MM.1S (cell line): ENCODE measurements around the gene ARHGAP12.
A peak's percentile ranks its signal among the peaks of the same experiment; 100 is the strongest.

Source experiments
- DNase-seq: peaks from one replicate; pipeline ENCODE4 v3.0.0-alpha.2; 2015
- H2AFZ ChIP-seq: fragments of 300-600 bp; sonication (generic); 2 replicates; pipeline ENCODE4 v1.6.0; 2016; ENCODE audit warnings: antibody characterized with exemption, low read length
- H3F3A ChIP-seq: fragments of 300-600 bp; sonication (generic); 2 replicates; pipeline ENCODE4 v1.6.1; 2016; ENCODE audit warnings: mild to moderate bottlenecking, antibody characterized with exemption, low read length, moderate library complexity, mixed read lengths; ENCODE audit not compliant: insufficient read depth
- H3K27ac ChIP-seq: fragments of 300-600 bp; sonication (generic); 2 replicates; pipeline ENCODE4 v1.5.1; 2016; ENCODE audit warnings: mild to moderate bottlenecking, low read length
- H3K27me3 ChIP-seq: fragments of 300-600 bp; sonication (generic); replicated peaks from 2 replicates; pipeline ENCODE4 v1.6.0; 2016; ENCODE audit warnings: low read length; ENCODE audit not compliant: insufficient read depth
- H3K36me3 ChIP-seq: fragments of 300-600 bp; sonication (generic); replicated peaks from 2 replicates; pipeline ENCODE4 v1.6.1; 2016; ENCODE audit warnings: mild to moderate bottlenecking, low read length, mixed read lengths; ENCODE audit not compliant: insufficient read depth
- H3K4me1 ChIP-seq: fragments of 300-600 bp; sonication (generic); 2 replicates; pipeline ENCODE4 v1.6.1; 2016; ENCODE audit warnings: low read length, mixed read lengths
- H3K4me2 ChIP-seq: fragments of 300-600 bp; sonication (generic); 2 replicates; pipeline ENCODE4 v1.6.0; 2016; ENCODE audit warnings: low read depth, low read length
- H3K4me3 ChIP-seq: fragments of 300-600 bp; sonication (generic); 2 replicates; pipeline ENCODE4 v1.5.1; 2016; ENCODE audit warnings: low read length, mixed read lengths
- H3K79me2 ChIP-seq: fragments of 300-600 bp; sonication (generic); 2 replicates; pipeline ENCODE4 v1.6.1; 2016; ENCODE audit warnings: mixed run types, low read length, mixed read lengths
- H3K9ac ChIP-seq: fragments of 300-600 bp; sonication (generic); 2 replicates; pipeline ENCODE4 v1.6.1; 2016; ENCODE audit warnings: low read length, mixed read lengths
- H3K9me2 ChIP-seq: fragments of 300-600 bp; sonication (generic); replicated peaks from 2 replicates; pipeline ENCODE4 v1.6.1; 2016; ENCODE audit warnings: mild to moderate bottlenecking, low read length, mixed read lengths; ENCODE audit not compliant: insufficient read depth
- H3K9me3 ChIP-seq: fragments of 300-600 bp; sonication (generic); replicated peaks from 2 replicates; pipeline ENCODE4 v1.6.1; 2016; ENCODE audit warnings: mild to moderate bottlenecking, low read length, mixed read lengths; ENCODE audit not compliant: insufficient read depth
- H4K20me1 ChIP-seq: fragments of 300-600 bp; sonication (generic); 2 replicates; pipeline ENCODE4 v1.6.1; 2016; ENCODE audit warnings: mild to moderate bottlenecking, low read length, moderate library complexity, mixed read lengths; ENCODE audit not compliant: insufficient read depth
- CTCF ChIP-seq: fragments of 300-600 bp; sonication (generic); IDR thresholded peaks from 2 replicates; pipeline ENCODE4 v1.5.1; 2016; ENCODE audit warnings: antibody characterized with exemption, low read length, mixed read lengths
- EZH2 ChIP-seq: fragments of 300-600 bp; sonication (generic); optimal IDR thresholded peaks from 2 replicates; pipeline ENCODE3; 2017; ENCODE audit warnings: low read depth, mild to moderate bottlenecking, antibody characterized with exemption, low read length, mixed read lengths
- EZH2phosphoT487 ChIP-seq: fragments of 300-600 bp; sonication (generic); IDR thresholded peaks from 2 replicates; pipeline ENCODE4 v1.6.1; 2018; ENCODE audit warnings: antibody characterized with exemption, low read length

The ARHGAP12 gene

DNA sequence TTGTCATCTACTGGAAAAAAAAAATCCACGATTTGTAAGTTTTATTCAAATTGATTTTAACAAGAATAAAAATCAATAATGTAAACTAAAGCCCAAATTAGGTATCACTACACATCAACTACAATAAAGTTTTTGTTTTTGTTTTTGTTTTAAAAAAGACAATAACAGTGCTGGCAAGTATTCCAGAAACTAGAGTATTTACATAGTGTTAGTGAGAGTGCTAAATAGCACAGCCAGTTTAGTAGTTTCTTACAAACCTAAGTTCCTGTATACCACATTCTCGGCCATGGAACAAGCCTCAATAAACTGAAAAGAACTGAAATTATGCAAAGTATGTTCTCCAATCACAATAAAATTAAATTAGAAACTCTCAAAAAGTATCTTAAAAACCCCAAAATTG, 8.1 kb downstream of the ARHGAP12 start:
- H2AFZ ChIP-seq = no peak overlapping the region
- no peak overlapping the region for H3K4me3 ChIP-seq
- H3K4me1 ChIP-seq = 0 out of 2 replicates have a peak, but pooled peaks cover 16% of the 10 kb centered on the region
- no peaks in the 10 kb centered on the region for H3K36me3 ChIP-seq
- H3K79me2 ChIP-seq = peaks cover 53% of the 10 kb centered on the region
- no peaks in the 10 kb centered on the region for H3K27me3 ChIP-seq
- DNase-seq = no peak
- H3K4me2 ChIP-seq = peak overlapping the region; percentile 19; the same call in 1 of the 2 replicates
- no peaks in the 10 kb centered on the region for H3K9me3 ChIP-seq
- H3F3A ChIP-seq = peaks cover 3% of the 10 kb centered on the region; the same call in 1 of the 2 replicates
- no peak overlapping the region for H3K27ac ChIP-seq
- no peaks in the 10 kb centered on the region for H4K20me1 ChIP-seq
- H3K9me2 ChIP-seq = no peaks in the 10 kb centered on the region
- TF ChIP-seq EZH2phosphoT487 = no peak
- TF ChIP-seq CTCF = no peak
- TF ChIP-seq EZH2 = no peak
- no peak overlapping the region for H3K9ac ChIP-seq

GRCh38 chr10:31918671-31919409, 9.8 kb downstream of the ARHGAP12 start:
- TF ChIP-seq CTCF (no peak), EZH2 (no peak), EZH2phosphoT487 (no peak)
- Histone ChIP-seq H3K4me1 (0 out of 2 replicates have a peak, but pooled peaks cover 16% of the 10 kb centered on the region), H3K4me2 (no peak overlapping the region), H3K36me3 (no peaks in the 10 kb centered on the region), H3K9me3 (no peaks in the 10 kb centered on the region), H3K27ac (no peak overlapping the region), H4K20me1 (no peaks in the 10 kb centered on the region), H3K9me2 (no peaks in the 10 kb centered on the region), H3K4me3 (no peak overlapping the region), H3K27me3 (no peaks in the 10 kb centered on the region), H2AFZ (no peak overlapping the region), H3K9ac (no peak overlapping the region), H3F3A (peaks cover 3% of the 10 kb centered on the region; the same call in 1 of the 2 replicates), H3K79me2 (peaks cover 41% of the 10 kb centered on the region)
- peak; percentile 21 for DNase-seq

GRCh38 chr10:31914370-31914769, 14.3 kb downstream of the ARHGAP12 start:
- Histone ChIP-seq H3K4me2 (no peak overlapping the region), H3K27ac (no peak overlapping the region), H3K9me2 (no peaks in the 10 kb centered on the region), H3K79me2 (peaks cover 46% of the 10 kb centered on the region), H4K20me1 (no peaks in the 10 kb centered on the region), H3K36me3 (no peaks in the 10 kb centered on the region), H2AFZ (no peak overlapping the region), H3K27me3 (no peaks in the 10 kb centered on the region), H3F3A (no peaks in the 10 kb centered on the region), H3K4me1 (0 out of 2 replicates have a peak, but pooled peaks cover 8% of the 10 kb centered on the region), H3K4me3 (no peak overlapping the region), H3K9ac (no peak overlapping the region), H3K9me3 (no peaks in the 10 kb centered on the region)
- TF ChIP-seq EZH2phosphoT487 = no peak
- no peak for TF ChIP-seq EZH2
- TF ChIP-seq CTCF = no peak
- DNase-seq = no peak
